PC-3 (cell line): ENCODE results near the gene KIF1B. TPM values are rescaled to one million over a fixed set of nuclear protein-coding genes. Genes with fewer than 3 reads are reported as not detected.

Experiments
- ATAC-seq: fragments of 200-7000 bp; cut with Tn5 transposase; 2 replicates; pipeline ENCODE4 v1.9.1; 2020; ENCODE audit warnings: mild to moderate bottlenecking, moderate library complexity
- BruUV-seq: library from RNA; stranded (reverse); fragments of 400-500 nt; replicated peaks from 2 replicates; lab custom pipeline; 2021; lab: Mats Ljungman, UMichigan
- CTCF ChIA-PET: fragments of 300-600 bp; sonication (Branson Sonifier 250); formaldehyde crosslinking; loops from one replicate; lab custom pipeline; 2022; ENCODE audit warnings: antibody characterized with exemption; lab: Charles Lee
- POLR2A ChIA-PET: fragments of 300-600 bp; sonication (Branson Sonifier 250); formaldehyde crosslinking; loops from one replicate; lab custom pipeline; 2022; ENCODE audit warnings: antibody characterized with exemption; ENCODE audit not compliant: unreplicated experiment; lab: Charles Lee
- DNase-seq: peaks from one replicate; pipeline ENCODE4 v3.0.0-alpha.2; 2015
- H2AFZ ChIP-seq: fragments of 300-600 bp; sonication (generic); 2 replicates; pipeline ENCODE4 v1.6.0; 2016; ENCODE audit warnings: antibody characterized with exemption, low read length
- H3F3A ChIP-seq: fragments of 300-600 bp; sonication (generic); one replicate; pipeline ENCODE4 v1.6.0; 2017; ENCODE audit warnings: antibody characterized with exemption, low read length, control low read depth, mild to moderate bottlenecking; ENCODE audit not compliant: unreplicated experiment
- H3K27ac ChIP-seq: fragments of 300-600 bp; sonication (generic); 2 replicates; pipeline ENCODE4 v1.5.1; 2016; ENCODE audit warnings: mild to moderate bottlenecking, low read length
- H3K27me3 ChIP-seq: fragments of 300-600 bp; sonication (generic); 2 replicates; pipeline ENCODE4 v1.6.1; 2016; ENCODE audit warnings: low read length, mixed read lengths
- H3K36me3 ChIP-seq: fragments of 300-600 bp; sonication (generic); 2 replicates; pipeline ENCODE4 v1.6.1; 2016; ENCODE audit warnings: low read depth, mixed run types, low read length, mixed read lengths
- H3K4me1 ChIP-seq: fragments of 300-600 bp; sonication (generic); 2 replicates; pipeline ENCODE4 v1.5.1; 2016; ENCODE audit warnings: low read length; ENCODE audit not compliant: insufficient read depth
- H3K4me2 ChIP-seq: fragments of 300-600 bp; sonication (generic); 2 replicates; pipeline ENCODE4 v1.6.0; 2016; ENCODE audit warnings: low read length
- H3K4me3 ChIP-seq: fragments of 300-600 bp; sonication (generic); 2 replicates; pipeline ENCODE4 v1.5.1; 2016; ENCODE audit warnings: mild to moderate bottlenecking, low read length, mixed read lengths
- H3K79me2 ChIP-seq: fragments of 300-600 bp; sonication (generic); 2 replicates; pipeline ENCODE4 v1.6.1; 2017; ENCODE audit warnings: low read length, mixed read lengths
- H3K9ac ChIP-seq: fragments of 300-600 bp; sonication (generic); 2 replicates; pipeline ENCODE4 v1.6.0; 2016; ENCODE audit warnings: mild to moderate bottlenecking, low read length
- H3K9me2 ChIP-seq: fragments of 300-600 bp; sonication (generic); replicated peaks from 2 replicates; pipeline ENCODE4 v1.6.1; 2016; ENCODE audit warnings: mixed run types, low read length, mixed read lengths
- H3K9me3 ChIP-seq: fragments of 300-600 bp; sonication (generic); 2 replicates; pipeline ENCODE4 v1.6.1; 2016; ENCODE audit warnings: low read length, mixed read lengths
- H4K20me1 ChIP-seq: fragments of 300-600 bp; sonication (generic); 2 replicates; pipeline ENCODE4 v1.6.1; 2016; ENCODE audit warnings: low read length, mixed read lengths
- EZH2 ChIP-seq: fragments of 300-600 bp; sonication (generic); IDR thresholded peaks from one replicate; pipeline ENCODE4 v1.6.1; 2017; ENCODE audit warnings: antibody characterized with exemption, mild to moderate bottlenecking, low read length; ENCODE audit not compliant: unreplicated experiment
- EZH2phosphoT487 ChIP-seq: fragments of 300-600 bp; sonication (generic); IDR thresholded peaks from 2 replicates; pipeline ENCODE4 v1.6.1; 2018; ENCODE audit warnings: mild to moderate bottlenecking, antibody characterized with exemption, low read length, borderline replicate concordance
- intact Hi-C: fragments of 100-400 bp; cut with micrococcal nuclease; formaldehyde crosslinking; loops from 2 replicates; pipeline ENCODE4 v1.9.0; 2023
- total RNA-seq: library from RNA; depleted of rRNA; stranded (reverse); fragments of >200 nt; gene quantifications from 2 replicates; pipeline ENCODE4 v1.2.3, GENCODE V29; 2014
- TF ChIP-seq, protein P1 (sequence below): fragments of 300-600 bp; sonication (generic); conservative IDR thresholded peaks from 2 replicates; pipeline ENCODE4 v1.5.1; 2017; ENCODE audit warnings: antibody characterized with exemption, low read depth, mild to moderate bottlenecking, low read length

Gene KIF1B
- total RNA-seq, 1 experiment from 2014 or later: 21.4 TPM

DNA sequence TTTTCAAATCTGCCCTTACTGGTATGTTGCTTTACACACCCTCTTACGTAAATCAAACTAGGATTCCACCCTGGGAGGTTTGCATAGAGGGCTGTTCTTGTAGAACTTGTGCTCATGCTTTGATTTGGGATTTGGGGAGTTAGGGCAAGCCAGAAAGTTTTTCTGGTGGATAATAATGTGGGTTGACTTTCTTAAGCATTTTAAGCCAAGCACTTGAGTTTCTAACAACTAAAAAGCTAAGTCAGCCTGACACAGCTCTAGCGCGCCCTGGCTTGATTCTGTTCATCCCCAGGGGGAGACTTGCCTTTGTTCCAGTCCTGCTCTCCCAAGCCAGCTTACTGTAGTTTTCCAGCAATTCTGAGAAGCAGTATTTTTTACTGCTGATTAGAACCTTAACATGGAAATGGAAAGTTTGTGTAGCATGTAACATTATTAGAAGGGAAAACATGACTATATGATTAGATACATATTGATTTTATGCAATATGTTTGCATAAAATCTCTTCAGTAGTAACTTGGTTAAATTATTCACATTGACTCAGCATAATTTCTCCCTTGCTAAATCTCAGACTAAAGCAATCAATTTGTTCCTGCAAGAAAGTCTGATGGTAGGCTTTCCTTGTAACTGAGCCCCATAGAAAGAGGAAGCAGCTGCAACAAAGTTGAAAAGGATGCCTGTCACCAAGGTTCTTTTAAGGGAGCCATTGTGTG lies 177.5 kb downstream of the KIF1B start:
- Histone ChIP-seq H3K79me2 (no peaks in the 10 kb centered on the region), H3F3A (no peaks in the 10 kb centered on the region), H3K36me3 (no peaks in the 10 kb centered on the region), H2AFZ (peak overlapping the region; percentile 36), H3K27me3 (no peaks in the 10 kb centered on the region), H4K20me1 (no peaks in the 10 kb centered on the region), H3K4me2 (peak overlapping the region; percentile 70), H3K4me3 (peak overlapping the region; percentile 43), H3K9me2 (no peaks in the 10 kb centered on the region), H3K4me1 (peaks cover 22% of the 10 kb centered on the region), H3K9me3 (no peaks in the 10 kb centered on the region), H3K27ac (peak overlapping the region; percentile 96), H3K9ac (peak overlapping the region; percentile 77)
- no peak for TF ChIP-seq EZH2
- TF ChIP-seq EZH2phosphoT487: no peak
- peak; percentile 77 for DNase-seq
- intact Hi-C loops: loop anchor here (1.0 kb wide), 1 partner anchor 10 kb away; no protein-coding TSS in a partner anchor
- ATAC-seq: peak; percentile 86
- ChIA-PET POLR2A (interaction anchor here (0.6 kb wide), 1 partner anchor 11 kb away, joined by 7 read pairs; no protein-coding TSS in a partner anchor), CTCF (interaction anchor here (1.0 to 1.4 kb wide), 2 partner anchors 11 to 43 kb away, joined by 3 to 7 read pairs; partner anchors contain the start of genes CENPS and PGD)
- TSS peak; percentile 46 for BruUV-seq

GRCh38 chr1:10388387-10388715 lies 178.0 kb downstream of the KIF1B start:
- Histone ChIP-seq H4K20me1 (no peaks in the 10 kb centered on the region), H3F3A (no peaks in the 10 kb centered on the region), H3K27me3 (no peaks in the 10 kb centered on the region), H3K79me2 (no peaks in the 10 kb centered on the region), H3K9ac (no peak overlapping the region), H3K36me3 (no peaks in the 10 kb centered on the region), H3K9me2 (no peaks in the 10 kb centered on the region), H3K4me1 (peaks cover 22% of the 10 kb centered on the region), H3K9me3 (no peaks in the 10 kb centered on the region), H3K4me2 (peak overlapping the region; percentile 70), H3K27ac (peak overlapping the region; percentile 96), H3K4me3 (no peak overlapping the region; the same call in 1 of the 2 replicates), H2AFZ (no peak overlapping the region)
- ChIA-PET POLR2A (no interaction called here), CTCF (interaction anchor here (1.4 kb wide), 1 partner anchor 42 kb away, joined by 7 read pairs; the partner anchor contains the start of gene CENPS)
- no TSS peak for BruUV-seq
- TF ChIP-seq EZH2phosphoT487: no peak
- TF ChIP-seq, protein P1, sequence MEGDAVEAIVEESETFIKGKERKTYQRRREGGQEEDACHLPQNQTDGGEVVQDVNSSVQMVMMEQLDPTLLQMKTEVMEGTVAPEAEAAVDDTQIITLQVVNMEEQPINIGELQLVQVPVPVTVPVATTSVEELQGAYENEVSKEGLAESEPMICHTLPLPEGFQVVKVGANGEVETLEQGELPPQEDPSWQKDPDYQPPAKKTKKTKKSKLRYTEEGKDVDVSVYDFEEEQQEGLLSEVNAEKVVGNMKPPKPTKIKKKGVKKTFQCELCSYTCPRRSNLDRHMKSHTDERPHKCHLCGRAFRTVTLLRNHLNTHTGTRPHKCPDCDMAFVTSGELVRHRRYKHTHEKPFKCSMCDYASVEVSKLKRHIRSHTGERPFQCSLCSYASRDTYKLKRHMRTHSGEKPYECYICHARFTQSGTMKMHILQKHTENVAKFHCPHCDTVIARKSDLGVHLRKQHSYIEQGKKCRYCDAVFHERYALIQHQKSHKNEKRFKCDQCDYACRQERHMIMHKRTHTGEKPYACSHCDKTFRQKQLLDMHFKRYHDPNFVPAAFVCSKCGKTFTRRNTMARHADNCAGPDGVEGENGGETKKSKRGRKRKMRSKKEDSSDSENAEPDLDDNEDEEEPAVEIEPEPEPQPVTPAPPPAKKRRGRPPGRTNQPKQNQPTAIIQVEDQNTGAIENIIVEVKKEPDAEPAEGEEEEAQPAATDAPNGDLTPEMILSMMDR: no peak
- TF ChIP-seq EZH2: no peak
- ATAC-seq (peak; percentile 10; the same call in 1 of the 2 replicates), DNase-seq (no peak)
- intact Hi-C loops: loop anchor here (1.0 kb wide), 1 partner anchor 10 kb away; no protein-coding TSS in a partner anchor

GRCh38 chr1:10389271-10389973 lies 179.1 kb downstream of the KIF1B start:
- no peak overlapping the region for H3K9ac ChIP-seq
- no peaks in the 10 kb centered on the region for H3K27me3 ChIP-seq
- no peaks in the 10 kb centered on the region for H3K9me3 ChIP-seq
- POLR2A ChIA-PET: no interaction called here
- no peak overlapping the region for H2AFZ ChIP-seq
- DNase-seq (no peak), ATAC-seq (no peak)
- no peak overlapping the region for H3K27ac ChIP-seq
- H3K79me2 ChIP-seq: no peaks in the 10 kb centered on the region
- no peak overlapping the region for H3K4me2 ChIP-seq
- intact Hi-C loops: no loop called here
- H3F3A ChIP-seq: no peaks in the 10 kb centered on the region
- no peaks in the 10 kb centered on the region for H4K20me1 ChIP-seq
- no TSS peak for BruUV-seq
- CTCF ChIA-PET: no interaction called here
- no peak overlapping the region for H3K4me3 ChIP-seq
- no peaks in the 10 kb centered on the region for H3K9me2 ChIP-seq
- TF ChIP-seq, protein P1: no peak
- no peak for TF ChIP-seq EZH2
- H3K4me1 ChIP-seq: peaks cover 22% of the 10 kb centered on the region
- H3K36me3 ChIP-seq: no peaks in the 10 kb centered on the region
